Ishikawa (cell line): Measurements from ENCODE around the gene HIVEP1.

Source experiments
- CEBPB ChIP-seq: IDR thresholded peaks from 2 replicates; pipeline ENCODE4 v1.6.1; 2012
- CREB1 ChIP-seq: IDR thresholded peaks from 2 replicates; pipeline ENCODE4 v1.6.1; 2012; ENCODE audit warnings: low read depth
- EGR1 ChIP-seq: IDR thresholded peaks from 2 replicates; pipeline ENCODE4 v1.6.1; 2012
- EP300 ChIP-seq: IDR thresholded peaks from 2 replicates; pipeline ENCODE4 v1.6.1; 2012; ENCODE audit warnings: borderline replicate concordance
- FOXM1 ChIP-seq: IDR thresholded peaks from 2 replicates; pipeline ENCODE4 v1.6.1; 2012; ENCODE audit warnings: low read depth, borderline replicate concordance
- MAX ChIP-seq: IDR thresholded peaks from 2 replicates; pipeline ENCODE4 v1.6.1; 2012
- NFIC ChIP-seq: IDR thresholded peaks from 2 replicates; pipeline ENCODE4 v1.6.1; 2012
- RAD21 ChIP-seq: IDR thresholded peaks from 2 replicates; pipeline ENCODE4 v1.6.1; 2012; ENCODE audit warnings: low read depth
- REST ChIP-seq: IDR thresholded peaks from 2 replicates; pipeline ENCODE4 v1.6.1; 2012; ENCODE audit warnings: low read depth, mild to moderate bottlenecking
- TAF1 ChIP-seq: IDR thresholded peaks from 2 replicates; pipeline ENCODE4 v1.6.1; 2012; ENCODE audit warnings: low read depth, mild to moderate bottlenecking
- TCF12 ChIP-seq: IDR thresholded peaks from 2 replicates; pipeline ENCODE4 v1.6.1; 2012; ENCODE audit warnings: low read depth
- TEAD4 ChIP-seq: IDR thresholded peaks from 2 replicates; pipeline ENCODE4 v1.6.1; 2012
- YY1 ChIP-seq: IDR thresholded peaks from 2 replicates; pipeline ENCODE4 v1.6.1; 2012; ENCODE audit warnings: low read depth
- ZBTB7A ChIP-seq: IDR thresholded peaks from 2 replicates; pipeline ENCODE4 v1.6.1; 2012; ENCODE audit warnings: low read depth
- TF ChIP-seq, protein P1 (sequence below): IDR thresholded peaks from 2 replicates; pipeline ENCODE4 v1.6.1; 2012

Gene HIVEP1

GRCh38 chr6:12020187-12020791, 8.2 kb downstream of the HIVEP1 start:
- TF ChIP-seq TAF1 (no peak), ZBTB7A (no peak), EP300 (no peak), FOXM1 (no peak), RAD21 (no peak), NFIC (no peak), TEAD4 (no peak)

DNA sequence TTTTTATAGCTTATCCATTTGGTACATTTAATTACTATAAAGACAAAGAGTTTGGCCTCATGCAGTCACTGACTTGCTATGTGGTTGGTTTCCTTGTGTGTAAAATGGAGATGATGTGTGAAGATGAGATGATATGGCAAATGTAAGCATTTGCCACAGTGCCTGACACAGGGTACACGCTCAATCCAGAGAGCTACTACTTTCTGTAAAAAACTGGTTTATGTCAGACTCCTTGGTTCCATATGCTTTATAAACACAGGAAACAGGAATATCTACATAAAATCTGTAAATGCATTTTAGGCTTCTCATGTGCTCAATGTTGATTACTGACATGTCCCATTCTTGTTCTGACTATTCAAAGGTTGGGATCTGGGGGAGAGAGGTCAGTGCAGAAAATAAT, 10.4 kb downstream of the HIVEP1 start:
- TF ChIP-seq MAX, result no peak
- TF ChIP-seq, protein P1, sequence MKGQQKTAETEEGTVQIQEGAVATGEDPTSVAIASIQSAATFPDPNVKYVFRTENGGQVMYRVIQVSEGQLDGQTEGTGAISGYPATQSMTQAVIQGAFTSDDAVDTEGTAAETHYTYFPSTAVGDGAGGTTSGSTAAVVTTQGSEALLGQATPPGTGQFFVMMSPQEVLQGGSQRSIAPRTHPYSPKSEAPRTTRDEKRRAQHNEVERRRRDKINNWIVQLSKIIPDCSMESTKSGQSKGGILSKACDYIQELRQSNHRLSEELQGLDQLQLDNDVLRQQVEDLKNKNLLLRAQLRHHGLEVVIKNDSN, result no peak

DNA sequence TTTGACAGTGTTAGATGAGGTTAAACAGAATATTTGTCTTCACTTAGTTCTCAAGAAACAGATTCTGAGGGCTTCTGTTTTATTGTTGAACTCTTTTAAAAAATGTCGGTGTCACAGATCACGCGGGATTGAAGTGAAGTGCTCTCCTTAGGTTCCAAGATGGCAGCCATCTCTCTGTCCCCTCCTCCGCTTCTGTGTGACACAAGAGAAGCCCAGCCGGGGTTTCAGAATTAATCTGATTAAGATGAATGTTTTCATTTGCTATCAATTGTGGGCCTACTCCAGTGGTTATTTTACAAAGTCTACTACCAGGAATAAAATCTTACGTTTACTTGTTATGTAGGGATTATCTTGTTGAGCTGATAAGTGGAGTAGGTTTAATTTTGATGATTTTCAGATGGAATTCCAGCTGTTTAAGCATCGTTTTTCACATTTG, 10.9 kb downstream of the HIVEP1 start:
- TF ChIP-seq TAF1 (no peak), YY1 (no peak), REST (no peak), FOXM1 (no peak), RAD21 (no peak), ZBTB7A (no peak), CREB1 (no peak), TEAD4 (no peak), EGR1 (no peak), TCF12 (no peak)
- TF ChIP-seq, protein P1, result no peak

- no peak for TF ChIP-seq CREB1
- no peak for TF ChIP-seq RAD21
- no peak for TF ChIP-seq TAF1
- no peak for TF ChIP-seq EP300
- TF ChIP-seq, protein P1, result no peak
- TF ChIP-seq YY1, result no peak
- TF ChIP-seq NFIC, result no peak
- no peak for TF ChIP-seq CEBPB
- TF ChIP-seq TCF12, result no peak
- no peak for TF ChIP-seq REST
- no peak for TF ChIP-seq MAX
- TF ChIP-seq ZBTB7A, result no peak
- no peak for TF ChIP-seq FOXM1
Measured at GRCh38 chr6:12024216-12024615, 12.1 kb downstream of the HIVEP1 start.

GRCh38 chr6:12024699-12025434, 12.8 kb downstream of the HIVEP1 start:
- TF ChIP-seq, protein P1, result no peak
- TF ChIP-seq FOXM1 (no peak), YY1 (no peak), EP300 (no peak), RAD21 (no peak), REST (no peak), CREB1 (no peak)
